ENCODE data around the gene VPS13A.

The VPS13A gene

GRCh38 chr9:77276799-77277198 lies 99.5 kb downstream of the VPS13A start:
- DNase-seq (ENCODE audit: low spot score) = no peak
- H3K27ac ChIP-seq = no peak overlapping the region
- ChIA-PET POLR2A (ENCODE audit: low non-redundant PET) (no interaction called here), CTCF (no interaction called here)
- TF ChIP-seq CTCF (conservative IDR thresholded peaks at IDR 0.05; ENCODE audit: low read depth) = no peak

DNA sequence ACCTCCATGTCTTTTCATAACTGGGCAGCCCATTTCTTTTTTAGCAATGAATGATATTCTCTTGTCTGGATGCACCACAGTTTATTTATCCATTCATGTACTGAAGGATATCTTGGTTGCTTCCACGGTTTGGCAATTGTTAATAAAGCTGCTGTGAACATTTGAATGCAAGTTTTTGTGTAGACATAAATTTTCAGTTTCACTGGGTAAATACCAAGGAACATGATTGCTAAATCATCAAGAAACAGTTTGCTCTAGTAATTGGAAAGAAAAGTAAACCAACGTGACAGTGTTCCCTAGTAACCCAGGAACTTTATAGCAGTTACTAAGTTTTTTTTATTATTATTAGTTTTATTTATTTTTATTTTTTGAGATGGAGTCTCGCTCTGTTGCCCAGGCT lies 100.4 kb downstream of the VPS13A start:
- H3K27ac ChIP-seq = no peak overlapping the region
- DNase-seq (ENCODE audit: low spot score) = no peak
- ChIA-PET POLR2A (ENCODE audit: low non-redundant PET) (no interaction called here), CTCF (no interaction called here)
- no peak for TF ChIP-seq CTCF (conservative IDR thresholded peaks at IDR 0.05; ENCODE audit: low read depth)

- no peak overlapping the region for H3K27ac ChIP-seq
- ChIA-PET POLR2A (ENCODE audit: low non-redundant PET) (no interaction called here), CTCF (interaction anchor here (0.7 kb wide), 1 partner anchor 1670 kb away, joined by 4 read pairs; no protein-coding TSS in a partner anchor)
- no peak for TF ChIP-seq CTCF (conservative IDR thresholded peaks at IDR 0.05; ENCODE audit: low read depth)
- no peak for DNase-seq (ENCODE audit: low spot score)
These were observed 106.7 kb downstream of the VPS13A start for GRCh38 chr9:77283991-77284390.

DNA sequence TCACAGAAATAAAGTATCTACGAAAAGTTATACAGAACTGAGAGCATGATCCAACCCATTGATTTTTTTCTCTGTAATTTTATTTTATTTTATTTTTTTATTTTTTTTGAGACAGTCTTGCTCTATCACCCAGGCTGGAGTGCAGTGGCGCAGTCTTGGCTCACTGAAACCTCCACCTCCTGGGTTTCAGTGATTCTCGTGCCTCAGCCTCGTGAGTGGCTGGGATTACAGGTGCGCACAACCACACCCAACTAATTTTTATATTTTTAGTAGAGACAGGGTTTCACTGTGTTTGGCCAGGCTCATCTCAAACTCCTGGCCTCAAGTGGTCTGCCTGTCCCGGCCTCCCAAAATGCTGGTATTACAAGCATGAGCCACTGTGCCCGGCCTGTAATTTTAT lies 107.3 kb downstream of the VPS13A start:
- no peak for DNase-seq (ENCODE audit: low spot score)
- ChIA-PET CTCF (no interaction called here), POLR2A (ENCODE audit: low non-redundant PET) (no interaction called here)
- TF ChIP-seq CTCF (conservative IDR thresholded peaks at IDR 0.05; ENCODE audit: low read depth) = no peak
- no peak overlapping the region for H3K27ac ChIP-seq

GRCh38 chr9:77290373-77290772 lies 113.0 kb downstream of the VPS13A start:
- TF ChIP-seq CTCF (conservative IDR thresholded peaks at IDR 0.05; ENCODE audit: low read depth) = no peak
- no peak for DNase-seq (ENCODE audit: low spot score)
- POLR2A ChIA-PET (ENCODE audit: low non-redundant PET) = interaction anchor here (0.6 kb wide), 1 partner anchor 10 kb away, joined by 3 read pairs; no protein-coding TSS in a partner anchor
- H3K27ac ChIP-seq = no peak overlapping the region
- CTCF ChIA-PET = interaction anchor here (0.6 kb wide), 1 partner anchor 309 kb away, joined by 4 read pairs; no protein-coding TSS in a partner anchor

- CTCF ChIA-PET = interaction anchor here (0.6 to 1.7 kb wide), 7 partner anchors 8 to 165 kb away, joined by 3 to 5 read pairs (median 3); no protein-coding TSS in a partner anchor
These were observed 114.4 kb downstream of the VPS13A start for GRCh38 chr9:77291714-77292113.

More at GRCh38 chr9:77291714-77292113, 114.4 kb downstream of the VPS13A start:
- 0 out of 2 replicates have a peak, but pooled peaks have one; percentile 13 for TF ChIP-seq CTCF (conservative IDR thresholded peaks at IDR 0.05; ENCODE audit: low read depth)
- POLR2A ChIA-PET (ENCODE audit: low non-redundant PET) = no interaction called here
- no peak overlapping the region for H3K27ac ChIP-seq
- DNase-seq (ENCODE audit: low spot score) = peak; percentile 48

Measured in RWPE1 (cell line).